ENCODE results near the gene SRRM5.
A peak's percentile ranks its signal among the peaks of the same experiment; 100 is the strongest.
"Not testable (repeated sequence)": the region's sequence is repeated elsewhere in the genome, so short reads cannot be mapped to it uniquely, and the experiment has no call there.

SRRM5 gene

GRCh38 chr19:43638995-43639518 is 27.2 kb downstream of the SRRM5 start:
- DNase-seq, result no peak

DNA sequence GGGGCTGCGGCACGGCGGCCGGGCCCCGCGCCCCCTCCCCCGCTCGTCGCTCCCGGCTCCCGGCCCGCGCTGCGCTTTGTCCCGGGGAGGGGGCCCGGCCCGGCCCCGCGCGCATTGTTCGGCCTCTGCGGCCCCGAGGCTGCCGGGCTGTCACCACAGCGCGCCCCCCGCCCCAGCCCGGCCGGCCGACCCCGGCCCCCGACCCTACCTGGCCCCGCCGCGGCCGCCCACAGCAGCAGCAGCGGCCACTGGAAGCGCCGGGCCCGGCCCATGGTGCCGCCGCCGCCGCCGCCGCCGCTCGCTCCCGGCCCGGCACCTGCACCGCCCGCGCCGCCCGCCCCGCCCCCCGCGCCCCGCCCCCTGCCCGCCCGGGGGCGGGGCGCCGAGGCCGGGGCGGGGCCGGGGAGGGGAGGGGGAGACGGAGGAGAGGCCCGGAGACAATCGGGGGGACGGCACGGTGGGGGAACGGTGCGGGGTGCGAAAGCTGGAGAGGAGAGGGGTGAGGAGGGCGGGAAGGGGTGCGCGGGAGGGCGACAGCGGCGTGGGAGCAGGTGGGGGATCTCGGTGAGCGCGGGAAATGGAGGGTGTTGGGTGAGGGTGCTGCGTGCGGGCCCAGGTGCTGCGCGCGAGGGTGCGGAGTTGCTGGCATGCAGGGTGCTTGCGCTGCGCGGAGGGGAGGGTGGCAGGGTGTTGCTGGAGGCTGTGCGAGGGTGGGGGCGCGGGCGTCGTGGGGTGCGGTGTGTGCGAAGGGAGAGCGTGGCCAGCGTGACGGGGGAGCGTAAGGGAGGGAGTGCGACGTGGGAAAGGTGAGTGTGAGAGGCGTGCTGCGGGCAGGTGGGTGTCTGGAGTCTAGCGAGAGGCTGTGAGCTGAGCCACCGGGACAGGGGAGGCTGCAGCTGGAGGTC is 27.9 kb downstream of the SRRM5 start, which contains the start of gene CADM4:
TSS of gene CADM4 (minus strand) at position 332 of the 905 bp plus-strand sequence. CDS start at position 272, 60 bp downstream.
- peak; percentile 42 for DNase-seq

DNA sequence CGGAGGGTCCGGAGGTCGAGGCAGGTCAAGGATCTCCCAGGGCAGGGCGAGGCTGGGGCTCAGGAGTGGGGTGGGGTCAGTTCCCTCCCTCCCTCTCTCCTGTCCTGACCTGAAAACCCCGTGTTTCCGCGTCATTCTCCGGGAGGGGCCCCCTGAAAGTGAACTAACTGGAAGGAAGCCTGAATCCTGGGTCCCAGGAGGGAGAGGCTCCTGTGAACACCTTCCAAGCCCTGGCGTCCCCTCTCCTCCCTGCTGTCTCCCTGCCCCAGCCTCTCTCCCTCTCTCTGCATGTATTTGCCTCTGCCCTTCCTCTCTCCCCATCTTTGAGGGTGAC is 28.5 kb downstream of the SRRM5 start:
- no peak for DNase-seq

GRCh38 chr19:43641333-43641732 is 29.4 kb downstream of the SRRM5 start:
- no peak for DNase-seq

- no peak for DNase-seq
Measured at GRCh38 chr19:43642531-43642930, 30.6 kb downstream of the SRRM5 start.

DNA sequence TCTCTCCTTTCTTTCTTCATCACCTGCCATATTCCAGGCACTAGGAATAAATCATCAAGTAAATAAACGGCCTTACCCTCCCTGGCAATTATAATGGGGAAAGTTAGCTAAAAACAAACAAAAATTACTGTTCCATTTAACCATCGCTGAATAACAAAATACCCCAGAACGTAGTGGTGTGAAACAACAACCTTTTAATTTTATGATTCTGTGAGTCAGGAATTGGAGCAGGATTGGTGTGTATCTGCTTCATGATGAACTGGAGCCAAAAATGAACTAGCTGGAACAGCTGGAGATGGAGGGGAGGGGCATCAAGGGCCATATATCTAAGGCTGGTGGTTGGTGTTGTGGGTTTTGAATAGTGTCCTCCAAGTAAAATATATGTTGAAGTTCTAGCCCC is 31.4 kb downstream of the SRRM5 start:
- no peak for DNase-seq

- DNase-seq, result no peak
Measured at GRCh38 chr19:43644181-43644580, 32.3 kb downstream of the SRRM5 start.

DNA sequence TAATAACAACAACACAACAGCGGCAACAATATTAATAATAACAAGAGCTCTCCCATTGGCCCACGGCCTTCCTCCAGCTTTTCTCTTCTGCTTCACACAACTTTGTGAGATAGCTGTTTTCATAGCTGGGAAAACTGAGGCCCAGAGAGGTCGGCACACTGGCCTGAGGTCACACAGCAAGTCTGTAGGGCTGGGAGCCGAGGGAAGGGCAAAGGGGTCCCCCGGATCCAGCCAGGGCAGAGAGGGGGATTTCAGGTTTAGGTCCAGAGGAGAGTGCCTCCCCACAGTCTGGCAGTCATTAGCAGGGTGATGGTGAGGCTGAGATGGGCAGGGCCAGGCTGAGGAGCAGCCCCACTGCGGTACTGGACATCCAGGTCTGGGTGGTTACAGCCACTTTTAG is 36.7 kb downstream of the SRRM5 start:
- no peak for DNase-seq

GRCh38 chr19:43649514-43649913 is 37.6 kb downstream of the SRRM5 start:
- DNase-seq, result no peak

DNA sequence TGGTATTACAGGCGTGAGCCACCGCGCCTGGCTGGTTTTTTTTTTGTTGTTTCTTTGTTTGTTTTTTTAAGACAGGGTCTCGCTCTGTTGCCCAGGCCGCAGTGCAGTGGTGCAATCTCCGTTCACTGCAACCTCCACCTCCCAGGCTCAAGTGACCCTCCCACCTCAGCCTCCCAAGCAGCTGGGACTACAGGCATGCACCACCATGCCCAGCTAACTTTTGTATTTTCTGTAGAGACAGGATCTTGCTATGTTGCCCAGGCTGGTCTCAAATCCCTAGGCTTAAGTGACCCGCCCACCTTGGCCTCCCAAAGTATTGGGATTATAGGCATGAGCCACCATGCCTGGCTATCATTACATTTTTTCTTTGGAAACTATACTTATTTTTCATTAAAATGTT is 38.4 kb downstream of the SRRM5 start:
- DNase-seq, result not testable (repeated sequence)

GRCh38 chr19:43651758-43652545 is 40.1 kb downstream of the SRRM5 start:
- peak; percentile 18 for DNase-seq

DNA sequence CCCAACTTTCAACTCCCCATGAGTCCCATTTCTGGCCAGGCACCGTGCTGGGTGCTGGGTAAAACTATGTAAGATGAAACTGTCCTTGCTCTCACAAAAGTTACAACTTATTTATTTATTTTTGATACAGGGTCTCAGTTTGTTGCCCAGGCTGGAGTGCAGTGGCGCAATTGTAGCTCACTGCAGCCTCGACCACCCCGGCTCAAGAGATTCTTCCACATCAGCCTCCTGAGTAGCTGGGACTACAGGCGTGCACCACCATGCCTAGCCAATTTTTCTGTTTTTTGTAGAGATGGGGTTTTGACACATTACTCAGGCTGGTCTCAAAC is 40.6 kb downstream of the SRRM5 start:
- DNase-seq, result no peak

DNA sequence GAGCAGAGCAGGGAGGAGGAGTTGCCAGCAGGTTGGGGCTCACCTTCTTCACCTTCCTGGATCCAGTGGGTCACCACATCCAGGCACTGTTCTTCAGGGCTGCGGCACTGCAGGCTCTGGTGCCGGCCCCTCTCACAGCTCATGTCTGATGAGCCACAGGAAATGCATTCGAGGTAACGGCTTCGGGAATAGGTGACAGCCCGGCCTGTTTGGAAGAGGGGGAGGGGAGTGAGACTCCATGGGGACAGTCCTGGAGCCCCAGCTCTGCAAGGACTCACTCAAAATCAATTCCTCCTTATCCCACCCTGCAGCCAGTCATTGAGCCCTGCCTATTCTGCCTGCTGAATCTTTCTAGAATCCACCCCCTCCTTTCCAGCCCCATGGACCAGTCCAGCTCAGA is 44.5 kb downstream of the SRRM5 start:
- DNase-seq, result no peak

- DNase-seq, result no peak
Measured at GRCh38 chr19:43658001-43658400, 46.1 kb downstream of the SRRM5 start.

GRCh38 chr19:43658494-43658893 is 46.6 kb downstream of the SRRM5 start:
- DNase-seq, result no peak

GRCh38 chr19:43660301-43660970 is 48.5 kb downstream of the SRRM5 start:
- no peak for DNase-seq

GRCh38 chr19:43660971-43661360 is 49.1 kb downstream of the SRRM5 start:
- DNase-seq, result no peak

DNA sequence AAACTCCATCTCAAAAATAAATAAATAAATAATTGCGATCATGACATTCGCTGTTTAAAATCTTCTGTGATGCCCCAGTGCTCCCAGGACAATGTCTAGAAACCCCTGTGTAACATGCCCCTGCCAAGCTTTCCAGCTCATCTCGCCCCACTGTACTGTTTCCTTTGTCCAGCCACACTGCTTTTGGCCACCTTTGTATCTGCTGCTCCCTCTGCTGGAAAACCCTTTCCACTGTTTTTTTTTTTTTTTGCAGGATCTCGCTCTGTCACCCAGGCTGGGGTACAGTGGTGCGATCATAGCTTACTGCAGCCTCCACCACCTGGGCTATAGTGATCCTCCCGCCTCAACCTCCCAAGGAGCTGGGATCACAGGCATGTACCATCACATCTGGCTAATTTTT is 50.6 kb downstream of the SRRM5 start:
- no peak for DNase-seq

- DNase-seq, result no peak
Measured at GRCh38 chr19:43664018-43664417, 52.1 kb downstream of the SRRM5 start.

Data from NCI-H1436 (cell line).